Subcutaneous abdominal adipose tissue (tissue), 5 donors: ENCODE results near the gene WWOX.

Experiments
- H3K27ac ChIP-seq: one replicate; pipeline ENCODE4 v1.7.0; 2013; ENCODE audit warnings: low read depth, mild to moderate bottlenecking, inconsistent platforms, low read length, moderate library complexity
- H3K27me3 ChIP-seq, 5 donors: one replicate each; pipeline ENCODE4 v1.7.0; 2013; ENCODE audit warnings: low read length in 5 of 5, inconsistent platforms in 1 of 5; ENCODE audit not compliant: control insufficient read depth in 5 of 5, insufficient read depth in 4 of 5
- H3K36me3 ChIP-seq, 5 donors: one replicate each; pipeline ENCODE4 v1.7.0; 2013; ENCODE audit warnings: low read length in 5 of 5; ENCODE audit not compliant: control insufficient read depth in 5 of 5, insufficient read depth in 5 of 5
- H3K4me1 ChIP-seq, 5 donors: one replicate each; pipeline ENCODE4 v1.7.0; 2013; ENCODE audit warnings: low read length in 5 of 5, mild to moderate bottlenecking in 3 of 5, moderate library complexity in 1 of 5; ENCODE audit not compliant: control insufficient read depth in 5 of 5, insufficient read depth in 5 of 5
- H3K4me3 ChIP-seq, 5 donors: one replicate each; pipeline ENCODE4 v1.7.0; 2013; ENCODE audit warnings: low read length in 5 of 5, low read depth in 1 of 5
- H3K9ac ChIP-seq, 5 donors: one replicate each; pipeline ENCODE4 v1.7.0; 2013; ENCODE audit warnings: low read length in 5 of 5, mild to moderate bottlenecking in 4 of 5, moderate library complexity in 3 of 5
- H3K9me3 ChIP-seq, 5 donors: one replicate each; pipeline ENCODE4 v1.7.0; 2013; ENCODE audit warnings: low read length in 5 of 5; ENCODE audit not compliant: control insufficient read depth in 5 of 5
- donor health status: healthy.
- donor health status: healthy.
- donor health status: healthy.
- donor health status: healthy.
- donor health status: healthy.

WWOX gene

DNA sequence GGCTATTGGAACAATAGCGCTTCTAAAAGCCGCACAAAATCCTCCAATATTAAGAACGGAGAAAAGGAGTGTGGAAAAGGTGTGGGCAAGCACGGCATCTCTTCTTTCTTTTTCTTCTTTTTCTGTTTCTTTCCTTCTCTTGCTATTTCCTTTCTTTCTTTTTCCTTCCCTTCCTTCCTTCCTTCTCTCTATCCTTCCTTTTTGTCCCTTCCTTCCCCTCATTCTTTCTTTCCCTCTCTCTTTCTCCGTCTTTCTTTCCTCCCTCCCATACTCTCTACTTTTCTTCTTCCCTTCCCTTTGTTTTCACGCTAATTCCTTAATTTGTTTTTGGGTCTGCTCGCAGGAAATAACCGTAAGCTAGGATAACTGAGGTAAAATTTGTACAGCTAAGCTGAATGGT, 1022.9 kb downstream of the WWOX start:
- Histone ChIP-seq H3K9me3 (peaks cover 0 to 4% (median 0%) of the 10 kb centered on the region in 5 donors), H3K36me3 (no peaks in the 10 kb centered on the region), H3K4me3 (no peak overlapping the region), H3K27me3 (no peaks in the 10 kb centered on the region), H3K4me1 (peaks cover 0 to 7% (median 2%) of the 10 kb centered on the region in 5 donors), H3K9ac (no peak overlapping the region), H3K27ac (no peak overlapping the region)

DNA sequence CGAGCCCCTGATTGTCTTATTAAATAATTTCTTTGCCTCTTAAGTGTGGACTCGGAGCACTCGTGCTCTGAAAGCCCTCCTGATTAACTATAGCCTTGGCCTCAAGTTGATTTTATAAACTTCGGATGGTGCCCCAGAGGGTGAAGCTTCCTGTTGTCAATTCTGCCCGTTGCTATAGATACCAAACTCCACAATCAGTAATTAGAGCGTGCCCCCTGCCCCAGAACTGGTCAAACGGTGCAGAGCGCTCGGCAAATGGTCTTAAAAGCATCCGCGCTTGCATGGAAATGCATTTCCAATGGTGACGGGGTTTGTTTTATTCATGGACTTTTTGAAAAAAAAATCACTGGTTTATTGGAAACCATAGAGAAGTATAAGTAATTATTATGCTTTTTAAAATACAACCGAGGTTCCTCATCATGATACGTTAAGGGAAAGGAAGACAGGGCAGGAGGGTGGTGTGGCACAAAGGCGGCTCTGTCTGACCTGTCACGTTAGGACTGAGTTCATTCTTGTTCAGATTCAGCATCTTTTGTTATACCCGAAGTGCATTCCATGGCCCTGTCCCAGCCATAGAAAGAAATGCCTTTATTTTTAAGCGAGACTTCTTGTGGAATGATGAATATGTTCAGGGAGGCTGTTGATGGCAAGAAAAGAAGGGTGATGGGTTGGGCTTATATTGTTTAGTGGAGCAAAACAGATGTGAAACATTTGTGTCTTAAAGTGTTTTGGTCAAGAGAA, 1024.7 kb downstream of the WWOX start:
- Histone ChIP-seq H3K9ac (no peak overlapping the region), H3K9me3 (no peaks in the 10 kb centered on the region), H3K36me3 (no peaks in the 10 kb centered on the region), H3K27me3 (no peaks in the 10 kb centered on the region), H3K4me1 (peaks cover 0 to 8% (median 0%) of the 10 kb centered on the region in 5 donors), H3K4me3 (no peak overlapping the region), H3K27ac (no peak overlapping the region)

DNA sequence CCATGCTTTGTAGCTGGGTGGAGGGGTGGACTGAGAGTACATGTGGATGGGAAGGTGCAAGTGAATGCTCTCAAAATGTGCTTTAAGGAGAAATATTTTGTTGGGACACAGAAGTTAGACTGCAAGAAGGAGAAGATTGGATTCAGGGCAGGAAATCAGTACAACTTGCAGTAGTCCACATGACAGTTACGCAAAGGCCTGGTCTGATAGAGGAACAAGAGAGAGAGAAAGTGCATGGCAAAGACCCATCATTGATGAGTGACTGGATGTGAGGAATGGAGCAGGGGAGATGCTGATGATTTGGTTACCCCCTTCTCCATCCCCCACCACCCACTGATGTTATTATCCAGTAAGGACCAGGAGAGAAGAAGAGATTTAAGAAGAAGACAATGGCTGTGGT, 1028.3 kb downstream of the WWOX start:
- peaks cover 0 to 24% (median 12%) of the 10 kb centered on the region in 5 donors for H3K4me1 ChIP-seq
- H3K9me3 ChIP-seq: no peaks in the 10 kb centered on the region
- peak overlapping the region; percentile 43 for H3K27ac ChIP-seq
- H3K36me3 ChIP-seq: no peaks in the 10 kb centered on the region
- H3K4me3 ChIP-seq: no peak overlapping the region
- no peaks in the 10 kb centered on the region for H3K27me3 ChIP-seq
- no peak overlapping the region for H3K9ac ChIP-seq

DNA sequence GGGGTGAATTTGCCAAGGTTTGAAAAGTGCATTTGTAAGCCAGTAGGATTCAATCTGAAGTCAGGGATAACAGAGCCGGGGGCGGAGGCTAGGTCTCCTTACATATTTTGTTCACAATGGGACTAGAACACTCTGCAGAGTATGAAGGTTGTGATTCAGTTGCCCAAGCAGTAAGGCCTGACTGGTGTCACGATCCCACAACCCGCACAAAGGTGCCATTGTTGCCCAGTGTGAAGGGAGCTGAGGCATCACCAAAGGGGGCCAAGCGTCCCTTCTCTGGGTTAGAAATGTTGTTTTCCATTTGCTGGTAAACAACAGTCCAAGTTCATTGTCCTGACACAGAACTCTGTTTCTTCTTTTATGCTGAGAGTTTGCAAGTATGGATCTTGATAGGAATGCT, 1029.3 kb downstream of the WWOX start:
- Histone ChIP-seq H3K27me3 (no peaks in the 10 kb centered on the region), H3K36me3 (no peaks in the 10 kb centered on the region), H3K4me3 (no peak overlapping the region), H3K9me3 (no peaks in the 10 kb centered on the region), H3K4me1 (peaks cover 0 to 29% (median 17%) of the 10 kb centered on the region in 5 donors), H3K27ac (no peak overlapping the region), H3K9ac (no peak overlapping the region)

DNA sequence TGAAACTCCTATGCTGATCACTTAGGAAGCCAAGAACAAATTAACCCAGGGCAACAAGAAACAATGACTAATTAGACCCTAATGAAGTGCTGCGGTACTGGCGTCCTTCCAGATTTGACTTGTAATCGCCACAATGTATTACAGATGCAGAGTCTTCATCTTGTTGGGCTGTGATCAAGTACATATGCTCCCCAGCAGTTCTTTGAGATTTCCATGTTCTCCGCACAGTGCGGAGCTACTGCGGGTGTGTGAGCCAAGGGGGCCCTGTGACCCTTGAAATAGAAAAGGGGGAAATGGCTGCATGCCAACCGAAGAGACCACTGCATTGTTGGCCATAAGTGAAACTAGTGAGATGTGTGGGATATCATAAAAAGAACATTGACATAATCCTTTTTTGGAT, 1031.2 kb downstream of the WWOX start:
- no peak overlapping the region for H3K27ac ChIP-seq
- no peak overlapping the region for H3K4me3 ChIP-seq
- no peaks in the 10 kb centered on the region for H3K9me3 ChIP-seq
- no peak overlapping the region for H3K9ac ChIP-seq
- peaks cover 0 to 29% (median 17%) of the 10 kb centered on the region in 5 donors for H3K4me1 ChIP-seq
- H3K27me3 ChIP-seq: no peaks in the 10 kb centered on the region
- H3K36me3 ChIP-seq: no peaks in the 10 kb centered on the region

DNA sequence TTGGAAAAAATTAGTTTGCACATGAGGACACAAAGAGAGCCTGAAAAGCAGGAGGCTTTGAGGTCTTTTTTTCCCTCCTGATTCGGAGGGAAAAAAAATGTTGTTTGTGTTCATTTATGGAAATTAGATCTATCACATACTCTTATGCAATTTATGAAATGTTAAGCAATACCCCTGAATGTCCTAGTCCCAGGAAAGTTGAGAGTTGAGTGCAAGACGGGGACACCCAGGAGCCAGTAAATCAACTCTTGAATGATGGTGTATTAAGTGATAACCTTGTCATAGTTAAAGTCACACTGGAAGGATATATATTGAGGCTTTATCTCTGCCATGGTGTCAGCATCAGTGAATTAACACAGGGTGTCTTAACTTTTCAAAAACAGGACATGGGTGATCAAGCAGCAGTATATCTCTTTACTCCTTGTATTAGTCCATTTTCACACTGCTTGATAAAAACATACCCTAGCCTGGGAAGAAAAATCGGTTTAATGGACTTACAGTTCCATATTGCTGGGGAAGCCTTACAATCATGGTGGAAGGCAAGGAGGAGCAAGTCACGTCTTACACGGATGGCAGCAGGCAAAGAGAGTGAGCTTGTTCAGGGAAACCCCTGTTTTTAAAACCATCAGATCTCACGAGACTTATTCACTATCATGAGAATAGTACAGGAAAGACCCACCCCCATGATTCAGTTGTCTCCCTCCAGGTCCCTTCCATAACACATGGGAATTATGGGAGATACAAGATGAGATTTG, 1032.0 kb downstream of the WWOX start:
- Histone ChIP-seq H3K36me3 (no peaks in the 10 kb centered on the region), H3K27ac (no peak overlapping the region), H3K4me1 (peaks cover 0 to 29% (median 17%) of the 10 kb centered on the region in 5 donors), H3K9ac (no peak overlapping the region), H3K9me3 (no peaks in the 10 kb centered on the region), H3K27me3 (no peaks in the 10 kb centered on the region), H3K4me3 (no peak overlapping the region)

DNA sequence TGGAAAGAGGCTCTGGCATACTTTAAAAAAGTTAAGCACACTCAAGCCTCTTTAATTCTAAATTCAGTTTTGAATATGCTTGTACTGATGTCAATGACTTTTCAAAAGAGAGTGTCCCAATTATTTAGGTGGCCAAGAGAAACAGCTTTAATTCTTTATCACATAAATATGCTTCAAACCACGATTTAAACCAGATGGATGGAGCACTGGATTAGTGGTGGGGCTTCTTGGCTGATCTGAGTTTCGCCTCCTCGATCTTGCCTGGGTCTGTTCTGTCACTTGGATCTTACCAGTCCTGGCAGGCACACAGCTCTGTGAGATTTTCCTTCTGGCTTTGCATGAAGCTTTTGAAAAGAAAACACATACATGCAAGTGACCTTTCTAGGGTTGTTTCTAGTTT, 1033.2 kb downstream of the WWOX start:
- Histone ChIP-seq H3K9me3 (no peaks in the 10 kb centered on the region), H3K36me3 (no peaks in the 10 kb centered on the region), H3K4me3 (no peak overlapping the region), H3K27ac (no peak overlapping the region), H3K27me3 (no peaks in the 10 kb centered on the region), H3K4me1 (peaks cover 0 to 29% (median 17%) of the 10 kb centered on the region in 5 donors), H3K9ac (peak overlapping the region in 1 of 5 donors; percentile 22)

DNA sequence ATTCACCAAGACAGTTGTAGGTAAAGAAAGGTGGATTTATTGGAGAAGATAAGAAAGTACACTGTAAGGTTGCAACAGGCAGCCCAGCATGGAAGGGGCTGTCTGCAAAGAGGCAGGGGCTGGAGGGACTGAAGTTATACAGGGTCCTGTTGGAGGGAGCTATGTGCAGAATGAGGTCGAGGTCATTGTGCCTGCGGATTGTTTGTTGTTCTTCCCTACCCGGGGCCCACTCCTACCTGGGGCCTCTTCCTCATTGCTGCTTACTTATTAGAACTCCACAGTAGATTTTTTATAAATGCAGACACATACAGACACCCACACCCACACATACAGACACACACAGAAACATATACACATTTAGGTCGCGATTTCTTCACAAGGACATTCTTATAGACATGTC, 1034.8 kb downstream of the WWOX start:
- Histone ChIP-seq H3K9ac (no peak overlapping the region), H3K4me1 (peaks cover 0 to 29% (median 17%) of the 10 kb centered on the region in 5 donors), H3K27ac (no peak overlapping the region), H3K9me3 (no peaks in the 10 kb centered on the region), H3K27me3 (no peaks in the 10 kb centered on the region), H3K4me3 (no peak overlapping the region), H3K36me3 (no peaks in the 10 kb centered on the region)

DNA sequence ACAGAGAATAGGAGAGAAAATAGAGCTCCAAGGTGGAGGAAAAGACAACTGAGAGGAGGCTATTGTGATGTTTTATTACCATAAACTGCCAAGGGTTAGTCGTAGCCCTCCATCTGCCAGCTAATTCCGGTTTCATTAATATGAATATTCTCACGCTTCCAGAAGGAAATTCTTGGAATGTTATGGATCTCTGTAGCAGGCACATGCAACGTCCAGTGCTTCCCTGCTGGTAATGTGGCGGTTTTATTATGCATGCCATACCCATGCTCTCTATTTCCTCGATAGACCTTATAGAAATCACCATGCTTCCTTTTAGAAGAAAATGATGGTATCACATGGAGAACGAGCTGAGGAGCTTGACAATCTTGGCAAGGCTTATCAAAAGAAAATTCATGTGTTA, 1037.5 kb downstream of the WWOX start:
- Histone ChIP-seq H3K4me1 (peaks cover 0 to 13% (median 10%) of the 10 kb centered on the region in 5 donors), H3K27me3 (no peaks in the 10 kb centered on the region), H3K36me3 (no peaks in the 10 kb centered on the region), H3K27ac (no peak overlapping the region), H3K9me3 (no peaks in the 10 kb centered on the region), H3K9ac (no peak overlapping the region), H3K4me3 (no peak overlapping the region)

DNA sequence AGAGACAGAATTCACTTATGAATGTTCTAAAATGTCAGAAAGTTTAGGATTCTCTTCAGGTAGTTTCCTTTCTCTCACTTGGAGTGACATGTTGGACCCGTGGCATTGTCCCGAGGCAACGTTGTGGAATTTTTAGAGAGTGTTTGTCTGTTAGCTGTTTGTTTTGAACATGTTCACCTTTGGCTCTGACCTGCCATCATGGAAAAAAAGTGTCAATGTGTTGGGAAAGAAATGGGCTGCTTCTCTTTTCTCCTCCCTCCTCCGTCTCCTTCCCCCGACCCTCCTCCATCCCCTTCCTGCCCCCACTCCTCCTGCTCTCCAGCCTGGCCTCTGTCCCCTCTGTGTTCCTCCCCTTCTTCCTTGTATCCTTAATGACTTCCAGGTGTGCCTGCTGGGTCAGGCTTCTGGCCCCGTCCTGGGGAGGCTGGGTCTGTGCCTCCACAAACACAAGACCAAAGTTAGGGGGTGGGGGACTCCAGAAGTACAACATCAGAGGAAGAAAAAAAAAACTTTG, 1038.0 kb downstream of the WWOX start:
- Histone ChIP-seq H3K9me3 (no peaks in the 10 kb centered on the region), H3K36me3 (no peaks in the 10 kb centered on the region), H3K4me1 (peaks cover 0 to 9% (median 5%) of the 10 kb centered on the region in 5 donors), H3K27me3 (no peaks in the 10 kb centered on the region), H3K9ac (no peak overlapping the region), H3K27ac (no peak overlapping the region), H3K4me3 (no peak overlapping the region)
